ENCODE results near the gene RHOT2. TPM values are rescaled to one million over a fixed set of nuclear protein-coding genes. Genes with fewer than 3 reads are reported as not detected.

RHOT2 gene
- total RNA-seq, 1 experiment from 2014 or later, result 98.5 TPM

- ChIA-PET POLR2A (interaction anchor here (0.7 kb wide), 1 partner anchor 12 kb away, joined by 3 read pairs; no protein-coding TSS in a partner anchor), CTCF (interaction anchor here (1.2 kb wide), 1 partner anchor 32 kb away, joined by 3 read pairs; no protein-coding TSS in a partner anchor), RAD21 (ENCODE audit: low non-redundant PET in 1 of 2, low total read pairs in 2 of 2, uncharacterized antibody in 2 of 2, unreplicated experiment in 2 of 2) (no interaction called here)
- DNase-seq (ENCODE audit: low read depth, low spot score), result no peak
- Histone ChIP-seq H3K79me2 (ENCODE audit: insufficient read depth, low read length) (peaks cover 41% of the 10 kb centered on the region), H3K36me3 (ENCODE audit: control insufficient read depth in 1 of 2, insufficient read depth in 2 of 2, low read length in 2 of 2) (peaks cover 0 to 33% of the 10 kb centered on the region in 2 experiments; a peak in 2 of 4 replicates), H3K27ac (ENCODE audit: low read depth, low read length) (peak overlapping the region; percentile 98), H3K4me3 (replicated peaks in 1 of 2; ENCODE audit: low read depth in 1 of 2, low read length in 2 of 2) (peak overlapping the region; percentile 71 to 90), H3K9ac (ENCODE audit: low read length) (peak overlapping the region; percentile 92), H3K4me1 (ENCODE audit: control insufficient read depth in 1 of 2, insufficient read depth in 2 of 2, low read length in 2 of 2) (peaks cover 13 to 55% of the 10 kb centered on the region in 2 experiments), H2AFZ (ENCODE audit: low read depth, low read length, poor library complexity, severe bottlenecking) (no peak overlapping the region), H4K20me1 (ENCODE audit: insufficient read depth) (no peaks in the 10 kb centered on the region), H3K9me3 (ENCODE audit: control insufficient read depth in 1 of 2, insufficient read depth in 1 of 2, low read depth in 1 of 2, low read length in 2 of 2) (no peaks in the 10 kb centered on the region), H3K27me3 (ENCODE audit: insufficient read depth, low read length) (no peaks in the 10 kb centered on the region), H3K9me2 (ENCODE audit: insufficient read depth) (no peaks in the 10 kb centered on the region), H3K4me2 (ENCODE audit: low read length) (peak overlapping the region; percentile 97)
- no TSS peak for BruUV-seq (replicated peaks)
- no peak for TF ChIP-seq JUND (IDR thresholded peaks at IDR 0.05)
- no peak; the same call in 1 of the 2 replicates for TF ChIP-seq POLR2AphosphoS5 (IDR thresholded peaks at IDR 0.05; ENCODE audit: low read depth, low read length)
- no peak for TF ChIP-seq ZFX (IDR thresholded peaks at IDR 0.05)
- no peak for TF ChIP-seq SP1 (IDR thresholded peaks at IDR 0.05; ENCODE audit: low read depth)
- no peak for TF ChIP-seq YY1 (IDR thresholded peaks at IDR 0.05; ENCODE audit: extremely low read depth, insufficient replicate concordance, low read depth, low read length)
- TF ChIP-seq EZH2 (IDR thresholded peaks at IDR 0.05), result no peak
- no peak for TF ChIP-seq ELF1 (IDR thresholded peaks at IDR 0.05; ENCODE audit: borderline replicate concordance, low read depth)
- no peak for TF ChIP-seq CTCF (IDR thresholded peaks at IDR 0.05 in 2 of 3, conservative IDR thresholded peaks at IDR 0.05 in 1 of 3; ENCODE audit: borderline replicate concordance in 1 of 3, insufficient read depth in 1 of 3, low read depth in 2 of 3, low read length in 2 of 3)
- no peak for TF ChIP-seq CEBPB (IDR thresholded peaks at IDR 0.05; ENCODE audit: low read depth)
- no peak for TF ChIP-seq TCF7L2 (IDR thresholded peaks at IDR 0.05; ENCODE audit: borderline replicate concordance, extremely low read depth, insufficient read depth, insufficient read length)
- TF ChIP-seq ZBTB33 (IDR thresholded peaks at IDR 0.05; ENCODE audit: extremely low read depth, insufficient replicate concordance, low read length), result no peak
- peak; percentile 18 for ATAC-seq
- intact Hi-C loops (cut with micrococcal nuclease), result no loop called here
These were observed 15.6 kb downstream of the RHOT2 start for GRCh38 chr16:683396-684070.

All from HCT116 (cell line).